Smooth muscle cell (in vitro differentiated cells): ENCODE results near the gene CENPP. TPM values are rescaled to one million over a fixed set of nuclear protein-coding genes. Genes with fewer than 3 reads are reported as not detected.

ENCODE experiments used
- DNase-seq: peaks from one replicate; lab custom pipeline; 2025; ENCODE audit not compliant: unreplicated experiment; lab: John Stamatoyannopoulos, UW
- H2AFZ ChIP-seq: fragments of 200-600 bp; sonication (generic); 2 replicates; pipeline ENCODE4 v1.6.0; 2016; ENCODE audit warnings: antibody characterized with exemption, low read depth, mild to moderate bottlenecking
- H3F3A ChIP-seq: fragments of 200-600 bp; sonication (generic); 2 replicates; pipeline ENCODE4 v1.6.0; 2017; ENCODE audit warnings: antibody characterized with exemption, low read depth
- H3K27ac ChIP-seq: fragments of 200-600 bp; sonication (generic); 2 replicates; pipeline ENCODE4 v1.5.1; 2016; ENCODE audit warnings: low read depth, mild to moderate bottlenecking
- H3K27me3 ChIP-seq: fragments of 200-600 bp; sonication (generic); 2 replicates; pipeline ENCODE4 v1.6.1; 2016; ENCODE audit warnings: low read depth, mild to moderate bottlenecking
- H3K36me3 ChIP-seq: fragments of 200-600 bp; sonication (generic); 2 replicates; pipeline ENCODE4 v1.5.1; 2016; ENCODE audit warnings: low read depth
- H3K4me1 ChIP-seq: fragments of 200-600 bp; sonication (generic); 2 replicates; pipeline ENCODE4 v1.5.1; 2016; ENCODE audit warnings: low read depth
- H3K4me2 ChIP-seq: fragments of 200-600 bp; sonication (generic); 2 replicates; pipeline ENCODE4 v1.6.0; 2016; ENCODE audit warnings: mild to moderate bottlenecking
- H3K4me3 ChIP-seq: fragments of 200-600 bp; sonication (generic); 2 replicates; pipeline ENCODE4 v1.5.1; 2016; ENCODE audit warnings: mild to moderate bottlenecking
- H3K79me2 ChIP-seq: fragments of 200-600 bp; sonication (generic); 2 replicates; pipeline ENCODE4 v1.6.0; 2016; ENCODE audit warnings: low read depth, mild to moderate bottlenecking
- H3K9ac ChIP-seq: fragments of 200-600 bp; sonication (generic); 2 replicates; pipeline ENCODE4 v1.6.0; 2016; ENCODE audit warnings: low read depth
- H3K9me3 ChIP-seq: fragments of 200-600 bp; sonication (generic); replicated peaks from 2 replicates; pipeline ENCODE4 v1.5.1; 2016; ENCODE audit warnings: low read depth
- H4K20me1 ChIP-seq: fragments of 200-600 bp; sonication (generic); 2 replicates; pipeline ENCODE4 v1.6.0; 2016; ENCODE audit warnings: low read depth
- CTCF ChIP-seq: fragments of 200-600 bp; sonication (generic); IDR thresholded peaks from 2 replicates; pipeline ENCODE4 v1.5.1; 2017; ENCODE audit warnings: borderline replicate concordance, mild to moderate bottlenecking, antibody characterized with exemption; ENCODE audit not compliant: insufficient read depth, poor library complexity, severe bottlenecking
- WGBS: methylation state at CpG from one replicate; pipeline ENCODE4 v1.1.7; 2016; ENCODE audit warnings: low lambda C conversion rate; 5-methylcytosine and 5-hydroxymethylcytosine counted together
- polyA plus RNA-seq: library from polyadenylated mRNA; unstranded; fragments of >200 nt; fragmentation: Nextera tagmentation; extraction: Ambion mirVana; gene quantifications from 2 replicates; pipeline ENCODE4 v1.2.1, GENCODE V29; 2016
- total RNA-seq: library from RNA; depleted of rRNA; stranded (reverse); fragments of >200 nt; gene quantifications from 2 replicates; pipeline ENCODE4 v1.2.3, GENCODE V29; 2014

The CENPP gene
- total and polyA plus RNA-seq, 2 experiments from 2014 or later = 4.2 to 17.5 TPM

GRCh38 chr9:92425474-92425873, 99.7 kb downstream of the CENPP start:
- Histone ChIP-seq H3K79me2 (no peaks in the 10 kb centered on the region), H3K4me2 (peak overlapping the region; percentile 11), H3K9me3 (no peaks in the 10 kb centered on the region), H3K36me3 (no peaks in the 10 kb centered on the region), H3K9ac (no peak overlapping the region), H3K4me1 (peaks cover 5% of the 10 kb centered on the region), H3F3A (peaks cover 5% of the 10 kb centered on the region), H4K20me1 (no peaks in the 10 kb centered on the region), H3K27me3 (no peaks in the 10 kb centered on the region), H2AFZ (peak overlapping the region; percentile 64), H3K27ac (peak overlapping the region; percentile 67), H3K4me3 (no peak overlapping the region)
- no peak for TF ChIP-seq CTCF
- no peak for DNase-seq
- 26% methylated on average over 2 of the region's 2 CpGs for WGBS

GRCh38 chr9:92426501-92427145, 100.9 kb downstream of the CENPP start:
- TF ChIP-seq CTCF = no peak
- peak overlapping the region; percentile 67 for H3K27ac ChIP-seq
- H3K4me1 ChIP-seq = peaks cover 5% of the 10 kb centered on the region
- H3F3A ChIP-seq = peaks cover 5% of the 10 kb centered on the region
- no peak overlapping the region for H3K9ac ChIP-seq
- H4K20me1 ChIP-seq = no peaks in the 10 kb centered on the region
- DNase-seq = no peak
- no peaks in the 10 kb centered on the region for H3K79me2 ChIP-seq
- no peaks in the 10 kb centered on the region for H3K36me3 ChIP-seq
- H3K27me3 ChIP-seq = no peaks in the 10 kb centered on the region
- no peak overlapping the region for H3K4me3 ChIP-seq
- H3K4me2 ChIP-seq = no peak overlapping the region
- no peak overlapping the region for H2AFZ ChIP-seq
- 92% methylated on average over 5 of the region's 5 CpGs for WGBS
- no peaks in the 10 kb centered on the region for H3K9me3 ChIP-seq

- no peaks in the 10 kb centered on the region for H3K27me3 ChIP-seq
- DNase-seq = no peak
- H3K4me3 ChIP-seq = no peak overlapping the region
- H3K4me2 ChIP-seq = no peak overlapping the region
- H3K36me3 ChIP-seq = no peaks in the 10 kb centered on the region
- H3K27ac ChIP-seq = no peak overlapping the region
- no peak for TF ChIP-seq CTCF
- WGBS = 44% methylated on average over 2 of the region's 2 CpGs
- H3K4me1 ChIP-seq = no peaks in the 10 kb centered on the region
- H2AFZ ChIP-seq = no peak overlapping the region
- H3F3A ChIP-seq = peaks cover 5% of the 10 kb centered on the region
- no peak overlapping the region for H3K9ac ChIP-seq
- H3K9me3 ChIP-seq = no peaks in the 10 kb centered on the region
- H3K79me2 ChIP-seq = no peaks in the 10 kb centered on the region
- no peaks in the 10 kb centered on the region for H4K20me1 ChIP-seq
Observed at GRCh38 chr9:92429836-92430235, 104.1 kb downstream of the CENPP start.

GRCh38 chr9:92432350-92432749, 106.6 kb downstream of the CENPP start:
- Histone ChIP-seq H3K79me2 (no peaks in the 10 kb centered on the region), H3K27me3 (no peaks in the 10 kb centered on the region)
- no peak for TF ChIP-seq CTCF

More at GRCh38 chr9:92432350-92432749, 106.6 kb downstream of the CENPP start:
- Histone ChIP-seq H4K20me1 (no peaks in the 10 kb centered on the region), H3K4me2 (no peak overlapping the region), H3K9ac (no peak overlapping the region), H3F3A (no peaks in the 10 kb centered on the region), H3K4me3 (no peak overlapping the region), H3K27ac (no peak overlapping the region), H3K9me3 (no peaks in the 10 kb centered on the region), H3K4me1 (no peaks in the 10 kb centered on the region), H3K36me3 (no peaks in the 10 kb centered on the region), H2AFZ (no peak overlapping the region)
- no peak for DNase-seq
- WGBS = 89% methylated on average over 5 of the region's 5 CpGs
